AG08396 (cell line): ENCODE results near the gene MYO18B.

Experiments
- DNase-seq: peaks from one replicate; pipeline ENCODE4 v3.0.0; 2012; ENCODE audit warnings: low spot score, mixed read lengths

MYO18B gene

DNA sequence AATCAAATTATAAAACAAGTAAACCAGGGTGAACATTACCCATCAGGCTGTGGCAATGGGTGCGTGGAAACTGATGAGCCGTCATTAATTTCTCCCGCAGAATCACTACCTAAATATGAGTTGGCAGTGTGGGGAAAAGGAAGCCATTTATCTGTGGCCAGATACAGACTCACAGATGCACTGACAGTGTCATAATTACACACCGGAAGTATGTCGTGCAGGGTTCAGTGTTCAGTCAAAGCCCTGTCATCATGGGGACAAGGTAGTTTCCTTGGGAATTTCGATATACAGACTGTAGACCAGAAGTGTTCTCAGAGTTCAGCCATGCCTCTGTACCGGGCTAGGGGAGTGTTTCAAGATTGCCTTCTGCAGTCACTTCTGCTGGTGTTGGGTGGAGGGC, 308.1 kb downstream of the MYO18B start:
- no peak for DNase-seq

DNA sequence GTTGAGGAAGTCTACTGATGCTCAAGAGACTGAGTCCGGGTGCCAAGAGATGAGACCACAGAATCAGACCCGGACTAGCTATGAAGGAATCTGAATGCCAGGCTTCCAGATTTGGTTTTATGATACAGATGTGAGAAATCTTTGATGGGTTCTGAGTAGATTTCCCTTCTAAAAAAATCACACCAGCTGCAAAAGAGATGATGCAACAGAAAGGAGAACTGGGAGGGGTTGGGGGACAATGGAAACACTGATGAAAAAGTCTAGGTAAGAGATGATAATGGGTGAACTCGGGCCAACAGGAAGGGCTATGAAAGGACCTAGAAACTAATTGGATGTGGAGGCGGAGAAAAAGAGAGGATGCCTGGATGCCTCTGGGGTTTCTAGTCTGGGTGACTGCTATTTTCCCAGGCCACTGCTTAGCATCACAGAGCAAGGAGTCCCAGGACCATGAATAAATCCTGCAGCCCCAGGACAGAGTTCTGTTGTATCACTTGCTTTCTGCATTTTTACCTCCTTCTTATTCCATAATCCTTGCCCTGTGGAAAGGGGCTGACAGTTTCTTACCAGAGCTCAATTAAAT, 311.8 kb downstream of the MYO18B start:
- no peak for DNase-seq

DNA sequence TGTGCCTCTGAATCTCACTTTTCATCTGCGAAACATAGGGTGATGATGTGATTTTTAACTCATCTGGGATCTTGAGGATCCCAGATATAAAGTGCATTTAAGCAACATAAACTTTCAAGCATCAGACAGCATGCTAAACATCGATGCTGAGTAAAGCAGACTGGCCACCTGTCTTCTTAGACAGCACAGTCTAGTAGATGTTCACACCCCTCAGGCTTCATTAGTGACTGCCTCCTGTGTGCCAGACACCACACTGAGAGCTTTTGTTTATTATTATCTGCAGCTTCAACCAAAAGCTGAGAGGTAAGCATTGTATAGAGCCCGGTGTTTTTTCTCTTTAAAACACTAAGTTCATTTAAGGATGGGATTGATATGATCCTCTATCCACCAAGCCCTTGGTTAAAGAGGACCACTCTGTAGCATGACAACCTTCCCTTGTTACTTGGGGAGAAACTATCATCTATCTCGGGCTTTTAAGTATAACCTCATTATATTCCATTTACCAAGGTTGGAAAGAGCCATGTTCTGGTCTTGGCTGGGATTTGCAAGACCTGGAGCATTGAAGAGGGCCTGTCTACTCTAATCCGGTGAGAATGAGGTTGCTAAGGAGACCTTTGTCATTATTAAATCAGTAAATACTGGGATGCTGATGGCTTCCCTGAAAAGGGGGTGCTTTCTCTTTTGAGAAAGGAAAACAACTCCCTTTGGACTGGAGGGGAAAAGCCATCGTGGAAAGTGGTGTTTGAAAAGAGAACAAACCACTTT, 313.0 kb downstream of the MYO18B start:
- no peak for DNase-seq

DNA sequence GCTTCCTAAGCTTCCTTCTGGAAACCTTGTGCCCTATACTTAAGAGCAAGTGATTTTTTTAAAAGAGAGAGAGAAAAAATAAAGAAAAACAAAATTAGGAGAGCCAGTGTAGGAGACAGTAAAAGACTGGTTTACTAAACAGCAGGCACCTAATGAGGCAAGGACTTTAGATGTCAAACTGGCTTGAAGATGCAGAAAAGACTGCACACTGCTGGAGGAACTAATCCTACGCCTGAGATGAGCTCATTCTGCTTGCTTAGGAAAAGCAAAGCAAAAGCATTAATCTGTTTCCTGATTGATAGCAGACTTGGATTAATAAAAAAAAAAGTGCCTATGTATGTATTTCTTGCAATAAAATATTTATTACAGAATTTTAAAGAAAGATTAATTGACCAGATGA, 313.7 kb downstream of the MYO18B start:
- DNase-seq: no peak

DNA sequence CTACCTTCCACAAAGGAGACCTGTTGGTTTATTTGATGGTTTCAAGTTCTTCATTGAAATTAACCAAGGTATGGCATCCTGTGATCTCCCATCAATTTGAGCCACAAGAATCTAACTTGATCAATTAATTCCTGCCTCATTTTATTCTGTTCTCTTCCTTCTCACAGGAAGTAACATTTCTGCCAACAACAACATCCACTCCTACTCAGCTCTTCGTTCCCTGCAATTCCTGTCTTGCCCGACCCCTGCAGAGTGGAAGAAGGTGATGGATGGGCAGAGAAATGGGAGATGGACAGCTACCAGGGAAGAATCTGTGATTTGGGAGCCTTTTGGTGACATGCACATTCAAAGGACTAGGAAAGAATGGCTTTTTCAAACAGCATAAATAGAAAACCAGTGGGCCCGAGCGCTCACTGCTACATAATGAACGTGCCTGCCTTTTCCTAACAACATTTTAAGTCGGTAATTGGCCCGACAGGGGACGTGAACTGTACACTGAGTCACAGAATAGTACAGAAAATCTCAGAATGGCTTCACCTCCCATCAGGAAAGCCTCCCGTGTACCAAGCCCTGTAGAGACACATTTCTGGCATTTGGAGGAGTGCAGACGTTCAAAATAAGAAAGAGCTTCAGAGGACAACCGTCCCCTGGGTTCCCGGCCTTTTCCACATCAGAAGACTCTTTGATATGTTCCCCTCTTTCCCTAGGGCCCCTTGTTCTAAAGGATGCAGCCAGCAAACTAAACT, 314.6 kb downstream of the MYO18B start:
- no peak for DNase-seq

DNA sequence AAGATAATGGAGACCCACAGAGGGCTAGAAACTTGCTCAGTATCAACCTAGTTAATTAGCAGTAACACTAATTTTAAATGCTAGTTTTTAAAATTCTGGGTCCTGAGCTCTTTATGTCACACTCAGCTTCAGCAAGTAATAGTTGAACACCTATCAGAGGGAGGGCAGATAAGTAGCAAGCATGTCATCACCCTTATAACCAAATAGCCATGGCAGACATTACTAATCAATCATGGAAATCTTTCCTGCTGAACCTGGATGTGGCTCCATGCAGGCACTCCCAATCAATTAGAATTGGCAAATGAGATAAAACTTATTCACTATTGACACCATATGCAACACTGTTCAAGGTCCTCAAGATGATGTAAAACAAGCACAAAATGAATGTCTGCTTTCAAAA, 315.7 kb downstream of the MYO18B start:
- DNase-seq: no peak

DNA sequence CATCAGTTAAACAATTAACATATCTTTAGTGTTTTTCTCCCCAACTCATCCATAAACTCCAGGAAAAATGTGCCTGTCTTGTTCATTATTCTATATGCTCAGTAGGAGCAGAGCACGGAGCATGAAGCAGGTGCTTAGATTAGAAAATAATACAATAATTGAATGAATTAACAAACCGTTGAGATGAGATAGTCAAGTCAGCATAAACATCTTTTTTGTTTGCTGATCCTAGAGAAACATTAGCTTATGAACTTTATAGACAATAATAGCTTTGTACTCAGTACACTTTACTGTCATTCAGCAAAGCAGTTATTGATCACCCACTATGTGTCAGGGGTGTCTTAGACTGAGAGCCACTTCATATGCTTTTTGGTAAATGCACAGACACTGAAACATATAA, 322.1 kb downstream of the MYO18B start:
- no peak for DNase-seq

DNA sequence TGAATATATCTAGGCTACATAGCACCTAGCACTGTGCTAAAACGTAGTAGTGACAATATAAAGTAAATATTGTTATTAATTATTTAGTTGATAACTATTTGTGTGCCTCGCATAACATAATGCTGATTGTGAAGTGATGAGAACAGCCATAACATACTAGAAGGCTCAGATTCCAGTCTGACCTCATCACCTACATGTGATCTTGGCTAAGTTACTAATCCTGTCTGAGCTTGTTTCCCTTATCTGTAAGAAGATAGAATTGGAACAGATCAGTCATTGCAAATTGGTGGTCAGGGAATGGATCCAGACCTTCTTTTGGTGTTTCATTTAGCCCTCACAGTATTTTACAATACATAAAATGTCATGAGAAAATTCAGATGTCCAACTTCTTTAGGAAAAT, 323.9 kb downstream of the MYO18B start:
- DNase-seq: no peak

DNA sequence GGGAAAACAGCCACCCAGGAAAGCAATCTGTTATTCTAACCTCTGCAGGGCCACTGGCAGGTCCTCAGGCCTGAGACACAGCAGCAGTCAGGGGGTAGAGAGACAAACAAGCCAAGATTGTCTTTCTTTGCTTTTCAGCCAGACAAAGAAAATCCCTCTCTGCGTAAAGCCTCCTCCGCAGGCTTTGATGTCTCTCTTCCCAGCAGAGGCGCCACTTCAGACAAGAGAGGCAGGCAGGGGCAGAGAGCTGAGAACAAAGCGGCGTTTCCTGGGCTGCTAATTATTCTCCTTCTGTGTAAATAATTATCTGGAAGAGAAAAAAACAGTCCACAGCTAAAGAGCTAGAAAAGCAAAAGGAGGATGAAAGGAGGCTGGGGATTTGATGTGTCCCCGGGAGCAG, 324.5 kb downstream of the MYO18B start:
- DNase-seq: no peak

DNA sequence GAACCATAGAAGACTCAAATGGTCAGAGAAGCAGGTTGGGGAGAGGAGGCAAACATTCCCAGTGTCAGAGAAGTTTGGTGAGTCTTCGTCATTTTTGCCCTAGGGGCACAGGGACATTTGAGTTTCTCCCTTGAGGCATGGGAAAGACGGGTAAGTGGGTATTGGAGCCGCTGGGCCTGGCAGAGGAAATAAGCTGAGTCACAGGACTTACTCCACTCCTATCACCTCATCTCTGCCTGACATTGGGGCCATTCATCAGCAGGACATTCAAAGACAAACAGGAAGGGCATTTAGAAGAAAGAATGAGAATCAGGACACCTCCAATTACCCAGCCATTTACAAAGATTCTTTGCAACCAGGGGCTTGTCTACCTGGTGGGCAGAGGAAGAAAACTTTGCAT, 326.6 kb downstream of the MYO18B start:
- no peak for DNase-seq

DNA sequence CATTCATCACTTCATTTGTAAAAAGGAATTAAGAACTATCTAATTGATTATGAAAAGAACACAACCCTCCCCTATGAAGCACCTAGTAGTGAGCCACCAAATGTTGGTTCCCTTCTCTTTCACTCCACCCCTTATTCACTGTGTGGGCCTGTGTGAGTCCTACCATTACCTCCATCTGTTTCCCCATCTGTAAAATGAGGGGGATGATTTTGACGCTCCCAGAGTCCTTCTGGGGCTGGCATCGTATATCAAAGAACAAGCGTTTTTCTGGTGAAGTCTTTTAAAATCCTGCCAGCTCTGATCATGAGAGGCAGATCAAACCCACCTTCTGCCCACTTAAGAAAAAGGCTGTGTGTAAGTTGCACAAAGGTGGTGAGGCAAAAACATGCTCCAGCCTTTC, 330.6 kb downstream of the MYO18B start:
- DNase-seq: no peak

DNA sequence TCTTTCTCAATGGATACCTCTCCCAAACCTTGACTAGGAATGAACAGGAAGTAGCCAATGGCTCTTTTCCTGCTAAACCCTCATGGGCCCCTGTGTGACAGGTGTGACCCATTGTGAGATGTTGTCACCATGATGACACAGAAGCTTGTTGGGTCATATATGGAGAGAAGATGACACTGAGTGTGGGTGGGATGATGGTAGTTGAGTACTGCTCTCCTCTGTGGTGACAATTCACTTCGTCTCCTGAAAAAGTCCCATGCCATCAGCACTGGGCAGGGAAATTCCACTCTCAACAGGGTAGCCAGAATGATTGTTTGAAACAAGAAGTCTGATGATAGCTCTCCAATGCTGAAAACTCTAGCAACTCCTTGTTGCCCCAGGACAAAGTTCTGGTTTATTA, 333.3 kb downstream of the MYO18B start:
- no peak for DNase-seq

DNA sequence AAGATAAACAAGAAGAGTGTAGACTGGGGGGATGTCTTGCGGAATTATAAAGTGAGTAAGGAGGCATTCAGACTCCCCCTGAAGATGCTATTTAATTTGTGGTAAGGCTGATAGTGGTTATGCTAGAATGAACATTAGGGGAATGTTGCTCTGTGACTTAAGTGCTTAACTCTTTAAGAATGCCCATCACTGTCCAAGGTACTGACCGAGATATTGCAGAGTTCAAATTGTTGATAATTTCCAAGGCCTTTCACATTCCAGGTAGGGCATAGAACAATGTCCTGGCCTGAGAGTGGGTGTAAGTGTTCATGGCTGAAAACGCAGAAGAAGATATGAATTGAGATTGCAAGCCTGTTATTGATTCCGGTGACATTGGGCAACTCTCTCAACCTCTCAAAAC, 337.0 kb downstream of the MYO18B start:
- no peak for DNase-seq
